Measurements from ENCODE around the gene EYA2. TPM values are rescaled to one million over a fixed set of nuclear protein-coding genes. Genes with fewer than 3 reads are reported as not detected.
A peak's percentile ranks its signal among the peaks of the same experiment; 100 is the strongest.

Gene EYA2
- polyA plus RNA-seq, 3 donors, result 0.04 to 0.16 TPM; not detected in 1

- H3K27ac Mint-ChIP-seq, result no peak overlapping the region
- H3K9me3 Mint-ChIP-seq, result peaks cover 3 to 12% (median 6%) of the 10 kb centered on the region in 7 donors
- DNase-seq, result no peak
- H3K4me3 Mint-ChIP-seq, result no peak overlapping the region
- H3K27me3 ChIP-seq (ENCODE audit: control insufficient read depth in 2 of 2, insufficient read depth in 2 of 2, low read length in 2 of 2), result no peaks in the 10 kb centered on the region
- H3K27me3 Mint-ChIP-seq (ENCODE audit: low read depth in 3 of 3), result peaks cover 3 to 10% (median 10%) of the 10 kb centered on the region in 3 donors
- peaks cover 8 to 10% of the 10 kb centered on the region in 2 donors for H3K36me3 Mint-ChIP-seq
- H2AFZ ChIP-seq (ENCODE audit: insufficient read depth, low read depth, low read length, poor library complexity, severe bottlenecking), result no peak overlapping the region
- H3K36me3 ChIP-seq (replicated peaks in 1 of 2; ENCODE audit: control insufficient read depth in 1 of 2, insufficient read depth in 2 of 2, low read length in 2 of 2), result no peaks in the 10 kb centered on the region
- H3K4me1 ChIP-seq (ENCODE audit: control insufficient read depth in 1 of 2, insufficient read depth in 2 of 2, low read length in 2 of 2), result peaks cover 34 to 37% of the 10 kb centered on the region in 2 donors
- intact Hi-C loops (cut with micrococcal nuclease), result no loop called here
- TF ChIP-seq CTCF (IDR thresholded peaks at IDR 0.05), result no peak
- H3K9me3 ChIP-seq (replicated peaks in 1 of 2; ENCODE audit: control insufficient read depth in 1 of 2, insufficient read depth in 1 of 2, low read length in 2 of 2), result peaks cover 0 to 4% of the 10 kb centered on the region in 2 donors
- H4K20me1 ChIP-seq (ENCODE audit: insufficient read depth, low read length), result no peaks in the 10 kb centered on the region
- no peaks in the 10 kb centered on the region for H3K79me2 ChIP-seq (ENCODE audit: insufficient read depth, low read length)
- WGBS (ENCODE audit: insufficient coverage), result no CpG with 5 or more reads among the region's 2 CpGs
- H3K4me1 Mint-ChIP-seq, result peaks cover 47% of the 10 kb centered on the region
- H3K4me3 ChIP-seq (replicated peaks in 1 of 3; ENCODE audit: low read depth in 2 of 3, low read length in 3 of 3), result no peak overlapping the region
- no peak overlapping the region for H3K4me2 ChIP-seq (replicated peaks; ENCODE audit: extremely low read depth, low read length, poor library complexity, severe bottlenecking)
- no peak overlapping the region for H3K27ac ChIP-seq (ENCODE audit: low read depth in 1 of 2, low read length in 2 of 2)
- no peak overlapping the region for H3K9ac ChIP-seq (ENCODE audit: insufficient read depth, low read length, poor library complexity, severe bottlenecking)
Observed at GRCh38 chr20:47141350-47141921, 246.8 kb downstream of the EYA2 start.

- H3K4me1 ChIP-seq (ENCODE audit: control insufficient read depth in 1 of 2, insufficient read depth in 2 of 2, low read length in 2 of 2), result peaks cover 41 to 44% of the 10 kb centered on the region in 2 donors
- intact Hi-C loops (cut with micrococcal nuclease), result loop anchor here in 1 of 2 donors (2.0 kb wide), 1 partner anchor 17 kb away; no protein-coding TSS in a partner anchor
- no peaks in the 10 kb centered on the region for H3K27me3 ChIP-seq (ENCODE audit: control insufficient read depth in 2 of 2, insufficient read depth in 2 of 2, low read length in 2 of 2)
- no peak for DNase-seq
- H3K4me2 ChIP-seq (replicated peaks; ENCODE audit: extremely low read depth, low read length, poor library complexity, severe bottlenecking), result no peak overlapping the region
- H3K4me1 Mint-ChIP-seq, result peaks cover 52% of the 10 kb centered on the region
- no peaks in the 10 kb centered on the region for H3K79me2 ChIP-seq (ENCODE audit: insufficient read depth, low read length)
- H4K20me1 ChIP-seq (ENCODE audit: insufficient read depth, low read length), result no peaks in the 10 kb centered on the region
- H3K9me3 ChIP-seq (replicated peaks in 1 of 2; ENCODE audit: control insufficient read depth in 1 of 2, insufficient read depth in 1 of 2, low read length in 2 of 2), result peaks cover 0 to 4% of the 10 kb centered on the region in 2 donors
- 86% methylated on average over 2 of the region's 5 CpGs for WGBS (ENCODE audit: insufficient coverage)
- peak overlapping the region in 5 of 7 donors; percentile 91 to 98 (median 95) for H3K27ac Mint-ChIP-seq
- H3K4me3 Mint-ChIP-seq, result no peak overlapping the region
- H3K4me3 ChIP-seq (replicated peaks in 1 of 3; ENCODE audit: low read depth in 2 of 3, low read length in 3 of 3), result no peak overlapping the region
- peaks cover 8 to 10% of the 10 kb centered on the region in 2 donors for H3K36me3 Mint-ChIP-seq
- H3K36me3 ChIP-seq (replicated peaks in 1 of 2; ENCODE audit: control insufficient read depth in 1 of 2, insufficient read depth in 2 of 2, low read length in 2 of 2), result no peaks in the 10 kb centered on the region
- H3K9me3 Mint-ChIP-seq, result peaks cover 3 to 12% (median 6%) of the 10 kb centered on the region in 7 donors
- H3K27me3 Mint-ChIP-seq (ENCODE audit: low read depth in 3 of 3), result peaks cover 3 to 8% (median 8%) of the 10 kb centered on the region in 3 donors
- H3K9ac ChIP-seq (ENCODE audit: insufficient read depth, low read length, poor library complexity, severe bottlenecking), result no peak overlapping the region
- no peak for TF ChIP-seq CTCF (IDR thresholded peaks at IDR 0.05)
- H2AFZ ChIP-seq (ENCODE audit: insufficient read depth, low read depth, low read length, poor library complexity, severe bottlenecking), result peak overlapping the region; percentile 7
- H3K27ac ChIP-seq (ENCODE audit: low read depth in 1 of 2, low read length in 2 of 2), result peak overlapping the region in 1 of 2 donors; percentile 89
Observed at GRCh38 chr20:47141941-47142773, 247.5 kb downstream of the EYA2 start.

Measured in CD14-positive monocyte (primary cell).